Thoracic aorta (tissue), 2 donors: ENCODE data around the gene HSF4. TPM values are rescaled to one million over a fixed set of nuclear protein-coding genes. Genes with fewer than 3 reads are reported as not detected.

Experiments
- ATAC-seq: fragments of 150-250 bp; one replicate; pipeline ENCODE4 v1.8.0; 2017; ENCODE audit warnings: low read depth; ENCODE audit not compliant: insufficient number of reproducible peaks, low FRiP score
- DNase-seq: peaks from one replicate; pipeline ENCODE4 v3.0.0-alpha.2; 2020; ENCODE audit warnings: low spot score
- H3K27ac ChIP-seq, 2 donors: fragments of 200-600 bp; sonication (generic); 1 replicate in 1 of 2; 2 replicates in 1 of 2; pipeline ENCODE4 v1.5.1; 2016; ENCODE audit warnings: mild to moderate bottlenecking in 2 of 2, moderate library complexity in 2 of 2
- H3K27me3 ChIP-seq: fragments of 200-600 bp; sonication (generic); replicated peaks from 2 replicates; pipeline ENCODE4 v1.6.0; 2016; ENCODE audit warnings: mild to moderate bottlenecking; ENCODE audit not compliant: insufficient read depth
- H3K36me3 ChIP-seq: fragments of 200-600 bp; sonication (generic); one replicate; pipeline ENCODE4 v1.5.1; 2016
- H3K4me1 ChIP-seq, 2 donors: fragments of 200-600 bp; sonication (generic); 1 replicate in 1 of 2; 2 replicates in 1 of 2; pipeline versions ENCODE4 v1.5.1 to v1.6.0; 2016; ENCODE audit warnings: low read depth in 2 of 2, mild to moderate bottlenecking in 1 of 2; ENCODE audit not compliant: control insufficient read depth in 1 of 2
- H3K4me3 ChIP-seq: fragments of 200-600 bp; sonication (generic); 2 replicates; pipeline ENCODE4 v1.5.1; 2016; ENCODE audit warnings: mild to moderate bottlenecking
- H3K9me3 ChIP-seq: fragments of 200-600 bp; sonication (generic); 2 replicates; pipeline ENCODE4 v1.5.1; 2016
- CTCF ChIP-seq: fragments of 200-600 bp; sonication (generic); IDR thresholded peaks from one replicate; pipeline ENCODE4 v1.5.1; 2019; ENCODE audit warnings: antibody characterized with exemption
- total RNA-seq, 2 donors: library from RNA; depleted of rRNA; stranded (reverse); fragments of >200 nt; gene quantifications; one replicate each; pipeline versions ENCODE4 v1.1.0 to v1.2.3, GENCODE V29; 2016

HSF4 gene
- total RNA-seq, 2 donors from 2014 or later, result 44.1 to 87.5 TPM

DNA sequence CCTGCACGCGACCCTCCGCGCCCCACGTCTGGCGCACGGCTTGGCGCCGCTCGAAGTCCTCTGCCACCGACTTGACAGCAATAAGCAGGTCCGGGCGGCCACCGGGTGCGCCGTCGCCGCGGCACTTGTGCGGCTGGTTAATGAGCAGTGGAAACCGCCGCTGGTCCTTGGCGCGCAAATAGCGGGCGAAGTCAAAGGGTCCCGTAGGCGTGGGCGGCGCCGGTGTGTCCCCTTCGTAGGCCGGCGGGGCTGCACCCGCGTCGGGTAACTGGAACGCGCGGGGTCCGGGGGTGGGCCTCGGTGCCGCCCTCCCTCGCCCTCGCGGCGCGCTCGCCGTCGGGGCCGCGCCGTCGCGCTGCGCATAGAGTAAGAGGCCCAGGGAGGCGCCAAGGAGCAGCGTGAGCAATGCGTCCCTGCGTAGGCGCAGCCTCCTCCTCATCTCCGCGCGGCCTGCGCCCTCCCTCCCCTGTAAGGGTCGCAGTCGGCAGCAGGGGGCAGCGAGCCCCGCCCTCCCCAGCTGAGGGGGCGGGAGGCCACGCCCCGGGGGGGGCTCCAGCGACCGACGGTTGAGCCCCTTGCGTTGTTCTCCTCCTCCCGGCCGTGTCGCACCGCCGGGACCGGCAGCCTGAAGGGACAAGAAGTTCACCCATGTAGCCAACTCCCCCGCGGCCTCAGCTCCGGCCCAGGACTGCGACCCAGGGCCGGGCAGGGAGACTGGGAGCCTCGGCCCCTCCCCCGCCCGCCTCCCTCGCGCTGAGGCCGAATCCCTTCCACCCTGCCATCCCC lies 14.3 kb upstream of the HSF4 start:
- Histone ChIP-seq H3K4me3 (peak overlapping the region; percentile 96), H3K4me1 (peaks cover 5 to 15% of the 10 kb centered on the region in 2 donors), H3K27ac (peak overlapping the region; percentile 94 to 95), H3K27me3 (no peaks in the 10 kb centered on the region), H3K36me3 (peaks cover 10% of the 10 kb centered on the region), H3K9me3 (no peaks in the 10 kb centered on the region)
- TF ChIP-seq CTCF, result no peak
- ATAC-seq (no peak), DNase-seq (no peak)

- ATAC-seq (peak; percentile 63), DNase-seq (no peak)
- peak within 1 kb of the TSS; percentile 94 to 95 for H3K27ac ChIP-seq
- H3K9me3 ChIP-seq, result no peaks in the 10 kb centered on the region
- TF ChIP-seq CTCF, result no peak
- peaks cover 5% of the 10 kb centered on the region for H3K36me3 ChIP-seq
- peak within 1 kb of the TSS; percentile 96 for H3K4me3 ChIP-seq
- no peaks in the 10 kb centered on the region for H3K27me3 ChIP-seq
- peaks cover 7 to 21% of the 10 kb centered on the region in 2 donors for H3K4me1 ChIP-seq
Observed at GRCh38 chr16:67150833-67151396, 13.6 kb upstream of the HSF4 start, which contains the start of gene B3GNT9. TSS of gene B3GNT9 (minus strand) at chr16:67150998. CDS start at chr16:67150485, 513 bp downstream.

DNA sequence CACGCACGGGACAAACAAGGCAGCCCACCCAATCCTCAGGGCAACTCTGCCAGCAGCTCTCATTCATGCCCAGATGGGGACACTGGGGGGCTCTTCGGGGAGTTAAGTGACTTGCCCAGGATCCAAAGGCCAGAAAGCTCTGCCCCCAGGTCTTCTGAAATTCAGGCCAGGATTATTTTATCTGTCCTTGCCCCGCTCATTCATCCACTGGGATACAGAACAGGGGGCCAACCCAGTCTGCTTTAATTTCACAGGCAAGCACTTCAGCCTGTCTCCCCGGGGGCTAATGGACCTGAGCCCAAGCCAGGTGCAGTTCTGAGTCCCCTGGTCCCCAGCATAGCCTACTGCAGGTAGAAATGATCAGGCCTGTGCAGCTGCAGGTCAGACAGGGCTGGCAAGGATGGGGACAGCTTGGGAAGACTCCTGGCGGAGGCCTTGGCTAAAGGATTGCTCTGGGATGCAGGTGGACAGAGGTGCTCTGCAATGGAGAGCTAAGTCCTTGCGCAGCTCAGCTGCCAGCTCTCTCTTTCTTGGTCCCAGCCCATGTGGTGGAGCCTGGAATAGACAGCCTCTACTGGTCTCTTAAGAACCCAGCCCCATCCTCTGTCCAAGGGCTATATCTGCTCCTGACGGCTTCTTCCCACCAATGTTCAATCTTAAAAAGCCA lies 13.0 kb upstream of the HSF4 start:
- Histone ChIP-seq H3K27me3 (no peaks in the 10 kb centered on the region), H3K4me3 (peak overlapping the region; percentile 96), H3K36me3 (no peaks in the 10 kb centered on the region), H3K27ac (peak overlapping the region; percentile 94 to 95), H3K4me1 (peaks cover 7 to 26% of the 10 kb centered on the region in 2 donors), H3K9me3 (no peaks in the 10 kb centered on the region)
- TF ChIP-seq CTCF, result no peak
- no peak for DNase-seq
- no peak for ATAC-seq

GRCh38 chr16:67154578-67155294 lies 9.8 kb upstream of the HSF4 start:
- peak overlapping the region; percentile 62 for H3K4me3 ChIP-seq
- DNase-seq, result no peak

More at GRCh38 chr16:67154578-67155294, 9.8 kb upstream of the HSF4 start:
- no peak for TF ChIP-seq CTCF
- Histone ChIP-seq H3K27ac (no peak overlapping the region), H3K36me3 (no peaks in the 10 kb centered on the region), H3K4me1 (peaks cover 12 to 36% of the 10 kb centered on the region in 2 donors), H3K9me3 (no peaks in the 10 kb centered on the region), H3K27me3 (no peaks in the 10 kb centered on the region)
- ATAC-seq, result no peak
